ENCODE results near the gene HBM.

GRCh38 chr16:118857-119256 is 46.9 kb upstream of the HBM start:
- TF ChIP-seq CTCF (IDR thresholded peaks at IDR 0.05) (no peak), TCF7L2 (IDR thresholded peaks at IDR 0.05; ENCODE audit: low read depth, low read length) (no peak), POLR2AphosphoS5 (IDR thresholded peaks at IDR 0.05; ENCODE audit: low read depth, low read length) (no peak), SIN3A (IDR thresholded peaks at IDR 0.05; ENCODE audit: borderline replicate concordance, insufficient read depth, low read depth, low read length) (no peak), REST (IDR thresholded peaks at IDR 0.05; ENCODE audit: insufficient read depth in 1 of 2, low read depth in 2 of 2, low read length in 1 of 2) (no peak)
